Keratinocyte (primary cell): ENCODE measurements around the gene ATP6V1C2. TPM values are rescaled to one million over a fixed set of nuclear protein-coding genes. Genes with fewer than 3 reads are reported as not detected.

Experiments
- DNase-seq: peaks from one replicate; pipeline ENCODE4 v3.0.0-alpha.2; 2011; ENCODE audit warnings: low read depth, missing footprints, low spot score
- FAIRE-seq: peaks from 2 replicates; lab custom pipeline; 2011; peaks lifted over from hg19 to GRCh38; lab: Jason Lieb, UNC
- H2AFZ ChIP-seq: 2 replicates; pipeline ENCODE4 v1.6.0; 2012; ENCODE audit warnings: low read length, control low read depth, inconsistent platforms; ENCODE audit not compliant: control insufficient read depth
- H3K27ac ChIP-seq: 2 replicates; pipeline ENCODE4 v1.5.1; 2011; ENCODE audit warnings: low read length; ENCODE audit not compliant: control insufficient read depth, insufficient read depth
- H3K27me3 ChIP-seq: 3 replicates; pipeline ENCODE4 v1.6.0; 2011; ENCODE audit warnings: low read length; ENCODE audit not compliant: control insufficient read depth, insufficient read depth; ENCODE audit errors: extremely low read depth
- H3K36me3 ChIP-seq, 2 experiments: 2 replicates in 1 of 2; 3 replicates in 1 of 2; pipeline ENCODE4 v1.5.1; 2011; ENCODE audit warnings: low read length in 2 of 2, mild to moderate bottlenecking in 1 of 2; ENCODE audit not compliant: control insufficient read depth in 2 of 2, insufficient read depth in 2 of 2; ENCODE audit errors: extremely low read depth in 1 of 2
- H3K4me1 ChIP-seq: 3 replicates; pipeline ENCODE4 v1.5.1; 2011; ENCODE audit warnings: low read length; ENCODE audit not compliant: control insufficient read depth, insufficient read depth; ENCODE audit errors: extremely low read depth
- H3K4me2 ChIP-seq: 3 replicates; pipeline ENCODE4 v1.6.0; 2011; ENCODE audit warnings: low read depth, low read length; ENCODE audit not compliant: control insufficient read depth, insufficient read depth; ENCODE audit errors: extremely low read depth
- H3K4me3 ChIP-seq, 3 experiments: fragments of 200-600 bp in 1 of 3; sonication (generic) in 1 of 3; 2 replicates in 2 of 3; 3 replicates in 1 of 3; pipeline ENCODE4 v1.5.1; 2011 to 2016; ENCODE audit warnings: low read length in 3 of 3, mild to moderate bottlenecking in 3 of 3, control low read depth in 2 of 3, inconsistent platforms in 1 of 3, low read depth in 1 of 3, mixed read lengths in 1 of 3, mixed run types in 1 of 3, moderate library complexity in 1 of 3; ENCODE audit not compliant: control insufficient read depth in 2 of 3, insufficient read depth in 2 of 3; ENCODE audit errors: extremely low read depth in 1 of 3
- H3K79me2 ChIP-seq: 2 replicates; pipeline ENCODE4 v1.6.0; 2012; ENCODE audit warnings: low read length; ENCODE audit not compliant: control insufficient read depth, insufficient read depth
- H3K9ac ChIP-seq: 3 replicates; pipeline ENCODE4 v1.6.0; 2011; ENCODE audit warnings: low read length; ENCODE audit not compliant: control insufficient read depth, insufficient read depth; ENCODE audit errors: extremely low read depth
- H3K9me1 ChIP-seq: 3 replicates; pipeline ENCODE4 v1.6.0; 2011; ENCODE audit warnings: low read length; ENCODE audit not compliant: control insufficient read depth, insufficient read depth; ENCODE audit errors: extremely low read depth
- H3K9me3 ChIP-seq: 2 replicates; pipeline ENCODE4 v1.5.1; 2012; ENCODE audit warnings: low read depth, low read length; ENCODE audit not compliant: control insufficient read depth
- H4K20me1 ChIP-seq: 3 replicates; pipeline ENCODE4 v1.6.0; 2011; ENCODE audit warnings: low read length; ENCODE audit not compliant: control insufficient read depth, insufficient read depth; ENCODE audit errors: extremely low read depth
- CTCF ChIP-seq, 3 experiments: IDR thresholded peaks in 1 of 3; conservative IDR thresholded peaks in 1 of 3; optimal IDR thresholded peaks in 1 of 3; 2 replicates in 2 of 3; 3 replicates in 1 of 3; pipeline versions ENCODE3 to v1.5.1; 2011; ENCODE audit warnings: low read length in 3 of 3, mild to moderate bottlenecking in 3 of 3, moderate library complexity in 2 of 3, control low read depth in 1 of 3, inconsistent platforms in 1 of 3; ENCODE audit not compliant: insufficient read depth in 2 of 3; ENCODE audit errors: extremely low read depth in 1 of 3
- EZH2 ChIP-seq: IDR thresholded peaks from one replicate; pipeline ENCODE4 v1.6.1; 2012; ENCODE audit warnings: inconsistent platforms, mild to moderate bottlenecking, low read length, moderate library complexity
- dilution Hi-C: fragments of 300-500 bp; cut with MboI; formaldehyde crosslinking; loops from one replicate; pipeline ENCODE4 v1.7.0; 2020; ENCODE audit warnings: low sequenced_read_pairs; ENCODE audit not compliant: extremely low pct_ligation_motif_present
- polyA plus RNA-seq, 5 experiments: library from polyadenylated mRNA; depleted of rRNA in 3 of 5; stranded (reverse) in 3 of 5; stranded (forward) in 1 of 5; unstranded in 1 of 5; fragments of >200 nt; gene quantifications; 1 replicate in 1 of 5; 2 replicates in 3 of 5; 3 replicates in 1 of 5; pipeline versions ENCODE4 v1.2.1 to v1.2.3, GENCODE V29; 2011 to 2012; ENCODE audit warnings: missing spikeins in 2 of 5, low read depth in 1 of 5, low replicate concordance in 1 of 5

ATP6V1C2 gene
- polyA plus RNA-seq, 1 donor (not counting 4 experiments of a cell fraction or from before 2014, with no cell fraction given): 0.55 TPM

GRCh38 chr2:10722252-10722825, 909 bp downstream of the ATP6V1C2 start:
- DNase-seq: no peak
- Histone ChIP-seq H3K9ac (no peak overlapping the region), H3K4me3 (peak overlapping the region in 1 of 3 experiments; percentile 48), H3K79me2 (no peaks in the 10 kb centered on the region), H3K9me3 (no peaks in the 10 kb centered on the region), H3K27ac (no peak overlapping the region), H2AFZ (no peak overlapping the region), H3K36me3 (no peaks in the 10 kb centered on the region), H3K4me2 (peak overlapping the region; percentile 81), H3K9me1 (no peaks in the 10 kb centered on the region), H3K27me3 (peaks cover 49% of the 10 kb centered on the region), H3K4me1 (peaks cover 18% of the 10 kb centered on the region), H4K20me1 (no peaks in the 10 kb centered on the region)
- dilution Hi-C loops: no loop called here
- FAIRE-seq: no peak
- TF ChIP-seq CTCF (optimal IDR thresholded peaks at IDR 0.05 in 1 of 3, IDR thresholded peaks at IDR 0.05 in 1 of 3, conservative IDR thresholded peaks at IDR 0.05 in 1 of 3; ENCODE audit: extremely low read depth in 1 of 3, insufficient read depth in 2 of 3, low read length in 3 of 3): no peak
- TF ChIP-seq EZH2: peak; percentile 56

GRCh38 chr2:10732924-10733565, 11.6 kb downstream of the ATP6V1C2 start:
- Histone ChIP-seq H4K20me1 (no peaks in the 10 kb centered on the region), H3K9ac (no peak overlapping the region), H3K79me2 (no peaks in the 10 kb centered on the region), H3K4me3 (no peak overlapping the region), H3K9me1 (no peaks in the 10 kb centered on the region), H2AFZ (no peak overlapping the region), H3K4me1 (no peaks in the 10 kb centered on the region), H3K9me3 (no peaks in the 10 kb centered on the region), H3K27me3 (peaks cover 2% of the 10 kb centered on the region), H3K4me2 (no peak overlapping the region), H3K36me3 (no peaks in the 10 kb centered on the region), H3K27ac (no peak overlapping the region)
- DNase-seq: no peak
- TF ChIP-seq EZH2 (no peak), CTCF (optimal IDR thresholded peaks at IDR 0.05 in 1 of 3, IDR thresholded peaks at IDR 0.05 in 1 of 3, conservative IDR thresholded peaks at IDR 0.05 in 1 of 3; ENCODE audit: extremely low read depth in 1 of 3, insufficient read depth in 2 of 3, low read length in 3 of 3) (no peak)
- FAIRE-seq: no peak
- dilution Hi-C loops: no loop called here
